Mesodermal cell (in vitro differentiated cells): Measurements from ENCODE around the gene KLHL29.

Experiments
- H3K27ac ChIP-seq: 2 replicates; pipeline ENCODE4 v1.7.0; 2013; ENCODE audit warnings: mild to moderate bottlenecking, low read depth, low read length, moderate library complexity; ENCODE audit not compliant: severe bottlenecking
- H3K36me3 ChIP-seq: 2 replicates; pipeline ENCODE4 v1.7.1; 2013; ENCODE audit warnings: mild to moderate bottlenecking, low read length, moderate library complexity; ENCODE audit not compliant: control insufficient read depth, insufficient read depth
- H3K4me1 ChIP-seq: one replicate; pipeline ENCODE4 v1.7.1; 2013; ENCODE audit warnings: mild to moderate bottlenecking, low read length; ENCODE audit not compliant: insufficient read depth, control insufficient read depth, poor library complexity, severe bottlenecking
- H3K4me3 ChIP-seq: 2 replicates; pipeline ENCODE4 v1.7.0; 2013; ENCODE audit warnings: low read length, control low read depth, mild to moderate bottlenecking; ENCODE audit not compliant: insufficient read depth, poor library complexity, severe bottlenecking; ENCODE audit errors: extremely low read depth
- H3K9me3 ChIP-seq: 2 replicates; pipeline ENCODE4 v1.7.1; 2013; ENCODE audit warnings: mild to moderate bottlenecking, low read length, moderate library complexity; ENCODE audit not compliant: control insufficient read depth
- WGBS, 2 experiments: methylation state at CpG; one replicate each; pipeline ENCODE4 v1.1.5; 2013; ENCODE audit warnings: missing lambda C conversion rate in 2 of 2; ENCODE audit not compliant: insufficient coverage in 2 of 2; 5-methylcytosine and 5-hydroxymethylcytosine counted together

The KLHL29 gene

GRCh38 chr2:23512778-23513177 is 127.8 kb downstream of the KLHL29 start:
- WGBS, 2 experiments, result 89 to 90% methylated on average over 7 to 8 of the region's 8 CpGs
- H3K4me3 ChIP-seq, result no peak overlapping the region
- H3K27ac ChIP-seq, result no peak overlapping the region
- no peaks in the 10 kb centered on the region for H3K9me3 ChIP-seq
- no peaks in the 10 kb centered on the region for H3K36me3 ChIP-seq
- no peaks in the 10 kb centered on the region for H3K4me1 ChIP-seq

GRCh38 chr2:23513245-23513871 is 128.4 kb downstream of the KLHL29 start:
- Histone ChIP-seq H3K36me3 (no peaks in the 10 kb centered on the region), H3K27ac (no peak overlapping the region), H3K4me3 (no peak overlapping the region), H3K9me3 (no peaks in the 10 kb centered on the region), H3K4me1 (no peaks in the 10 kb centered on the region)
- 80 to 82% methylated on average over 13 to 14 of the region's 15 CpGs for WGBS, 2 experiments

GRCh38 chr2:23513872-23514793 is 129.2 kb downstream of the KLHL29 start:
- Histone ChIP-seq H3K4me1 (no peaks in the 10 kb centered on the region), H3K4me3 (no peak overlapping the region), H3K27ac (no peak overlapping the region), H3K36me3 (no peaks in the 10 kb centered on the region), H3K9me3 (no peaks in the 10 kb centered on the region)
- 85 to 93% methylated on average over 6 of the region's 10 CpGs for WGBS, 2 experiments

GRCh38 chr2:23516520-23517256 is 131.7 kb downstream of the KLHL29 start:
- WGBS, 2 experiments, result 91 to 93% methylated on average over 14 to 18 of the region's 19 CpGs
- no peaks in the 10 kb centered on the region for H3K36me3 ChIP-seq

GRCh38 chr2:23518481-23519333 is 133.7 kb downstream of the KLHL29 start:
- no peaks in the 10 kb centered on the region for H3K36me3 ChIP-seq
- no peak overlapping the region for H3K27ac ChIP-seq
- H3K9me3 ChIP-seq, result no peaks in the 10 kb centered on the region
- H3K4me3 ChIP-seq, result no peak overlapping the region
- peaks cover 16% of the 10 kb centered on the region for H3K4me1 ChIP-seq
- WGBS, 2 experiments, result 93 to 94% methylated on average over 8 to 12 of the region's 13 CpGs

More at GRCh38 chr2:23516520-23517256, 131.7 kb downstream of the KLHL29 start:
- Histone ChIP-seq H3K27ac (no peak overlapping the region), H3K4me1 (peaks cover 12% of the 10 kb centered on the region), H3K9me3 (no peaks in the 10 kb centered on the region), H3K4me3 (no peak overlapping the region)

GRCh38 chr2:23519334-23519651 is 134.3 kb downstream of the KLHL29 start:
- WGBS, 2 experiments, result 88 to 91% methylated on average over 3 to 4 of the region's 4 CpGs
- H3K4me1 ChIP-seq, result peaks cover 20% of the 10 kb centered on the region
- no peak overlapping the region for H3K27ac ChIP-seq
- H3K36me3 ChIP-seq, result no peaks in the 10 kb centered on the region
- no peak overlapping the region for H3K4me3 ChIP-seq
- no peaks in the 10 kb centered on the region for H3K9me3 ChIP-seq

- H3K4me3 ChIP-seq, result no peak overlapping the region
- H3K36me3 ChIP-seq, result no peaks in the 10 kb centered on the region
- no peaks in the 10 kb centered on the region for H3K9me3 ChIP-seq
- 72 to 83% methylated on average over 2 of the region's 5 CpGs for WGBS, 2 experiments
- H3K4me1 ChIP-seq, result peaks cover 20% of the 10 kb centered on the region
- no peak overlapping the region for H3K27ac ChIP-seq
Measured at GRCh38 chr2:23520256-23520655, 135.3 kb downstream of the KLHL29 start.

- Histone ChIP-seq H3K9me3 (no peaks in the 10 kb centered on the region), H3K36me3 (no peaks in the 10 kb centered on the region), H3K4me3 (no peak overlapping the region), H3K4me1 (peaks cover 20% of the 10 kb centered on the region), H3K27ac (no peak overlapping the region)
- 98% methylated on average over 6 to 7 of the region's 7 CpGs for WGBS, 2 experiments
Measured at GRCh38 chr2:23521060-23521459, 136.1 kb downstream of the KLHL29 start.

- Histone ChIP-seq H3K4me1 (peaks cover 20% of the 10 kb centered on the region), H3K27ac (no peak overlapping the region), H3K9me3 (no peaks in the 10 kb centered on the region), H3K36me3 (no peaks in the 10 kb centered on the region), H3K4me3 (no peak overlapping the region)
- WGBS, 2 experiments, result 85 to 93% methylated on average over 10 to 11 of the region's 15 CpGs
Measured at GRCh38 chr2:23522726-23523372, 137.9 kb downstream of the KLHL29 start.
